Activated CD4-positive, alpha-beta T cell treated with anti-CD3 and anti-CD28 coated beads, Interleukin-2, Interleukin-4, amounts not matched to agents 100 ng/mL and 50 ng/mL, durations not matched to agents 16 hours and 8 hours (primary cell): Measurements from ENCODE around the gene ASB13.

Experiments
- DNase-seq: peaks from one replicate; pipeline ENCODE4 v3.0.0-alpha.2; 2020; ENCODE audit warnings: low spot score

Gene ASB13

GRCh38 chr10:5669604-5670003 is 3.2 kb upstream of the ASB13 start:
- DNase-seq, result no peak

GRCh38 chr10:5668429-5668828 is 2.0 kb upstream of the ASB13 start:
- no peak for DNase-seq

DNA sequence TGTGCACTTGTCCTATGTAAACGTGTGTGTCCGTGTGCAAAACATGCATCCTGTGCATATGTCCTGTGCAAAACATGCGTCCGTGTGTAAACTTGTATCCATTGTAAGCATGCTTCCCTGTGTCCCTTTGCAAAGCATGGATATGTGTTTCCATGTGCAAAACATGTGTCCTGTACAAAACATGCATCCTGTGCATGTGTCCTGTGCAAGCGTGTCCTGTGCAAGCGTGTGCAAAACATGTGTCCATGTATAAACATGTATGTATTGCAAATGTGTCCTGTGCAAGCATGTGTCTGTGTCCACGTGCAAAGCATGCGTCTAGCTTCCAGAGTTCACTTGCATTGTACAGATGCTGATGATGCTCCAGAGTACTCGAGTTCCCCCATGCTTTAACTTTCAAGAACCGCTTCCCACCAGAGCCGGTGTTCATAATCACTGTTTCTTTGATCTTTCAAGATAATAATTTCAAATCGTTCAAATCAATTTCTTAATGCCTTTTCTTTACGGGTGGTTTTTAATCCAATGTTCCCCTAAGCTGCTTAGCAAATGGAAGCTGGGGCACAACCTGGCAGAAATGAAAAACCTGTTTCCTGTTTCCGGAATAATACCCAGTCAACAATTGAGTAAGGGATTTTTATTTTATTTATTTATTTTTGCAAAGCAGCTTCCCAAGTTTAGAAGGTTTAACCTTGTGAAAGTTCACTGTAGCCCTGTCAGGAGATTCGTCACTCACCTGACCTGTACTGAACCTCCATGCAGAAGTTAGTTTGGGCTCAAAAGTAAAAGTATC is 641 bp upstream of the ASB13 start:
- DNase-seq, result no peak

DNA sequence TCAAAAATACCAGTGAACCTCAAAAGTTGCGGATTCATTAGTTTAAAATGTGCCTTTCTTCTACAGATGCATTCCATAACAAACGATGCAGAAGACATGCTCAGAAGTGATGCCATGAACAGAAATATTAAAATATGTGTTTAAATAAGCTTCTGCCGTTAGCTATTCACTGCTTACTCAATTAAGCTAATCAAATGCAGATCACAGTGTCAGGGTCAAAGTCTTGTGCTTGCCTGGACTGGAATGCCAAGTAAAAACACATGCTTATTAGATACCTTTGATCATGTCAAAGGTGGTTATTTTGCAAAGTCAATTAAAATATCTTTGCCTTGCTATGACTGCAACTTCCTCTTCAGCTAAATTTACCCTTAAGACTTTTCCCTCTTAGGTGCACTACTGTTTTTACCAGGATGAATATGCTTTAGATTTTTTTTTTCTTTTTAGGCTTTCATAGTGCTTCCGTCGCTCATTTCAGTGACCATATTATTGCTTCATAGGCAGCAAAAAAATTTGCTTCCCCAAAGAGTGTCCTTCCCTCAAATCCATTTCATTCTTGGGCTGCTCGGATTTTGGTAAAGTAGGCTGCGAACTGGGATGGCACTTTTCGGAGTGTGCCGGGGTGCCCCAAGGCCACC is 905 bp downstream of the ASB13 start:
- no peak for DNase-seq

GRCh38 chr10:5663692-5664427 is 2.5 kb downstream of the ASB13 start:
- DNase-seq, result no peak

DNA sequence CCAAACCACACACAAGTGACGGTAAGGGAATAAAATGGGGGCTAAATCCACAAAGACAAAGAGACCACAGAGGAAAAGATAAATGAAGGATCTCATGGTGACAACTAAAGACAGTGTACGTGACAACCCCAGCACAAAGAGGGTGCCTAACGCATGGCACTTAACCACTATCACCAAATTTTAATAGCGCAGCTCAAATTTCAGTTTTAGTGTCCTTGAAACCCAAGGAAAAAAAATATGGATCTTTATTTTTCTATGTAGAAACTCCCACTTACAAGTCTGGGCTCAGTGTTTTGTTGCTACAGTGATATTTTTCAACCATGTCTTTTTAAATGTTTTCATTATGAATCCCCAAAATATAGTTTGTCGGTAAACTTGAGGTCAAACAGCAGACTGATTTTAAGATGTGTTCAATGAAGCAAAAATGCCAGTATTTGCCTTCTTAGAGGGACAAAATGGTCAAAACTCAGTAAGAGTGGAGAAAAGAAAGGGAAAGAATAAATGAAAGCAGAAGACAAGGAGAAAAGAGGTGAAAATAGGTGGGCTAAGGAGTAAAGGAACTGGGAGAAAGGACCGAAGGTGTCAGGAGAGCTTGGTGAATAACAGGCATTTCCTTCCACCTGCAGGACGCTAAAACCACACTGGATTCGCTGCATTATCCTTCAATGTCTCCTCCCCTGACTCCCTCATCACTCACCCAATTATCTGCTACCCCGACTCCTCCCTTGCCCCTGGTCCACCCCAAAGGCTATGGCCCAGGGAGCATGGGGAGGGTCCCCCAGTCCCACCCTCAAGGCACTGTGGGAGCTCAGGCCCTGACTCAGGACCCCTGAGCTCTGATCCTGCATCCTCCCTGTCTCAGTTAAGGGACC is 3.5 kb downstream of the ASB13 start:
- no peak for DNase-seq

GRCh38 chr10:5661043-5661442 is 5.4 kb downstream of the ASB13 start:
- no peak for DNase-seq

GRCh38 chr10:5659702-5660528 is 6.5 kb downstream of the ASB13 start:
- no peak for DNase-seq

DNA sequence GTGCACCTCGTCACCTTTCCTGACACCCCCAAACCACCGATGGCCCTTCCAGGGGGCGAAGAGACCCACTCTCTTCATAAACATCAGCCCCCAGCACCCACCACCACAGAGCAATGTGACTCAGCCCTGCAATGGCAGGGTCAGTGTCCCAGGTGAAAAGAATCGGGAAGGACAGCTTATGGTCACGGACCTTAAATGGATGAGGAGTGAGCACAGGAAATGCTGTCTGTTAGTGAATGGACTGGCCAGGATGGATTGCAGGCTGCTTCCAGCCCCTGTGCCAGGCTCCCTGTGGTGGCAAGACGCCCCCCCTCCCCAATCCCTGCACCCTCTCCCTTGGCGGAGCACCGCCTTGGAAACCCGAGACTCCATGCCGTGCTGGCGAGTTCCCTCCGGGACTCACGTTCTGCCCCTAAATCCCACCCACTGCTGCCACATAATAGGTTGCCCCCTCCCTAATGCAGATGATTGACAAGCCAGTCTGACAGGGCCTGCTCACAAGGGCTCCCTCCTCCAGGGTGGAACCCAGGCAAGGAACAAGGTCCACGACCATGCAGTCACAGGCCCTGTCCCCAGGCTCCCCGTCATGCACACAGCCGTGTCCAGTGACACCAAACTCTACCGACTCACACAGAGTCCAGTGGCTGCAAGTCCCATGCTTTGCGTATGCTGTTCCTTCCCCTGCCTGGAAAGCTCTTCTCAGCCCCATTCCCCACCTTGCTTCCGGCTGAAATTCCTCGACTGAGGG is 7.3 kb downstream of the ASB13 start:
- DNase-seq, result no peak

DNA sequence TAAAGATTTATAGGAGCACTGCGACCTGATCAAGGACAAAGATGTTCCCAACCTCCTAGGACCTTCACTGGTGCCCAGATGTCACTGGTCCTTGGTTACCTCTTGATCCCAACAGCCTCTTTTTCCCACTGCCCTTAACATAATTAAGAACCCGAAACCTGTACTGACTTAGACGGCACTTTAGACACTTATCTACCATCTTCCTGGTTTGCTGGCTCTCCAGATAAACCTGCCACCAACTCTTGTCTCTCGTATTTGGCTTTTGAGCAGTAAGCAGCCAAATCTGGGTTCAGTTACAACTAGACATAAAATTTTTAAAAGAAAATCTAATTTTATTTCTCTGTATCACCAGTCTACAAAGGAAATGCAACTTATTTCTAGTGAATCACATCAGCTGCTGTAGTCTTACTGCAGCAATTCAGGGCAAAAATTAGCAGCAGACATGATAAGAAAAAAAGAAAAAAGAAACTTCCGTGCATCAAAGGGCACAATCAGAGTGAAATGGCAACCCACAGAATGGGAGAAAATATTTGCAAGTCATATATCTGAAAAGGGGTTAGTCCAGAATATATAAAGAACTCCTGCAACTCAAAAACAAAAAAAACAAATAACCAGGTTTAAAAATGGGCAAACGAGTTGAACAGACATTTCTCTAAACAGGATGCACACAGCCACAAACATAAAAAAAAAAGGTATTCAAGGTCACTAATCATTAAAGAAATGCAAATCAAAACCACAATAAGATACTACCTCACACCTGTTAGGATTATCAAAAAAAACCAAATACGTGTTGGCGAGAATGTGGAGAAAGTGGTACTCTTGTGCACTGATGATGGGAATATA is 9.4 kb downstream of the ASB13 start:
- no peak for DNase-seq

DNA sequence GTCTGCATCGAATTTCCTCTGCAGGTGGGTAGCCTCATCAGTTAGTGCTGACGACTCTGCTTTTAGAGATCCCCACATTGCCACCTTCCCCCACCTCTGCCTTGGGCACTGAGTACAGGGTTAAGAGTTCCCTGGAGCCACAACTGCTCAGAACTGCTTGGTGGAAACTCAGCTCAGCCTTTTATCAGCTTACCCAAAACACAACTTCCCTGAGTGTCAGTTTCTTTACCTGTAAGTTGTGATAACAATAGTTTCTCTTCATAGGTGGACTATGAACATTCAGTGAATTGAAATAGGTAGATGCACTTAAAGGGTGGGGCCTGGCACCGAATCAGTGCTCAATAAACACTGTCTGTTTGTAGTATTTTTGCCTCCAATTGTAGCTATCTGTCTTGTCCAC is 11.3 kb downstream of the ASB13 start:
- no peak for DNase-seq

DNA sequence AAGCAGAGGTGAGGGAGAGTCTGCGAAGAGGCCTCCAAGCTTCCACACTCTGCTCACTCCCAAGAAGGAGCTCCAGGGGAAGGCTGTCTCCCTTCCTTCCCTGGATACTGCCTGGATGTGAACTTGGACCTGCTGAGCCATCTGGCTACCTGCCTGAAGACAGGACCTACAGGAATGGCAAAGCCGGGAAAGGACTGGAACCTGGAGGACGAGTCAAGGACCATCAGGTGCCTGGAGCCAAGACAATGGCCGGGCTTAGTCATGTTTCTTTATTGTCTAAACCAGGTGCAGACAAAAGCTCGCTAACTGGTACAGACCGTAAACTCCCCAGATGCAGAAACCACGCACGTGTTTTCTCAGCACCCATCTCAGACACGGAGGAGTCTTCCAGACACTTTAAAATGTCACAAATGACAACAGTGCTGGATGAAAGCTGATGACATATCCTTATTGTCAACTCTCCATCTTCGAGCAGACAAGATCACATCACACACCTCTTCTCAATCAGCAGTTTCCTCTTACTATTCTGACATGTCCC is 12.1 kb downstream of the ASB13 start:
- DNase-seq, result no peak

DNA sequence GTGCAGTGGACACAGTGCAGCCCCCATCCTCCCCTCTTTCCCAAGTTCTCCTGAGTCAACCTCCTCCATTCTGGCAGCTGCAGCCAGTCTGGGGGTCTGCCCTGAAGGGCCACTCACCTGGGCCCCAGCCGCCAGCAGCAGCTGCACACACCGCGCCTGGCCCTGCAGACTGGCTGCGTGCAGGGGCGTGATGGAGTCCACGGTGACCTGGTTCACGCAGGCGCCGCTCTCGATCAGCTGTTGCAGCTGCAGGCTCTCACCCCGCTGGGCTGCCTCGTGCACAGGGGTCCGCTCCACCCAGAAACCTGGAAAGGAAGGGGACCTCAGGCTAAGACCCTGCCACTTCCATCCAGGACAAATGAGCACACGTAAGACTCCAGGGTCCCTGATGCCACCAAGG is 13.6 kb downstream of the ASB13 start:
- no peak for DNase-seq

DNA sequence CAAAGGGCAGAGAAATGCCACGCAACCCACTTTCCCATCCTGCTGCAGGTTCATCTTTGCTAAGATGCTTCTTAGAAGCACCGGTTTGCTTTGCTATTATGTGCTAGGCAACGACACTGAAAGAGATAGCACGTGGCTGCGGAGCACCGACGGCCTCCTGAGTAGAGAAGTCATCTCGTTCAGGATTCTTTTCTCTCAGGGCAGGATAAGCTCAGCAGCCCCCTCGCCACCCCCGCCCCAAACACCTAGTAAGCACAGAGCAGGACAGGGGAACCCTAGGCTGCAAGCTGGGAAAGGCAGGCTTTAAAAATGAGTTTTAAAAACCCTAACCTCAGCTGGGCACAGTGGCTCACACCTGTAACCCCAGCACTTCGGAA is 15.0 kb downstream of the ASB13 start:
- DNase-seq, result no peak

- no peak for DNase-seq
Observed at GRCh38 chr10:5650664-5651387, 15.6 kb downstream of the ASB13 start.

DNA sequence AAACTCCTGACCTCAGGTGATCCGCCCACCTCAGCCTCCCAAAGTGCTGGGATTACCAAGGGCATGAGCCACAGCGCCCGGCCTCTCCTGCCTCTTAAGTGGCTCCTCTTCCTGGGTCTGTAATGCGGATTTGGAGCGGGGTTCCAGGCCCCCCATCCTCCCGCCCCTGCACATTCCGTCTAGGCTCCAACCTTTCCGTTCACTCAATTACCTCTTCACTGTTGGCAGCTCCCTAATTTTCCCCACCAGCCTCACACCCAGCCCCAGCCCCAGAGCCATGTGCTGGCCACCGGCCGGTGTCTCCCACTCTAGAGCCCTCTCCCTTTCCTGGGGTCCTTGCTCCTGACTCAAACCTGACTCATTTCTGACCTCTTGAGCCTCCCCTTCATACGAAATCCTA is 16.6 kb downstream of the ASB13 start:
- no peak for DNase-seq

DNA sequence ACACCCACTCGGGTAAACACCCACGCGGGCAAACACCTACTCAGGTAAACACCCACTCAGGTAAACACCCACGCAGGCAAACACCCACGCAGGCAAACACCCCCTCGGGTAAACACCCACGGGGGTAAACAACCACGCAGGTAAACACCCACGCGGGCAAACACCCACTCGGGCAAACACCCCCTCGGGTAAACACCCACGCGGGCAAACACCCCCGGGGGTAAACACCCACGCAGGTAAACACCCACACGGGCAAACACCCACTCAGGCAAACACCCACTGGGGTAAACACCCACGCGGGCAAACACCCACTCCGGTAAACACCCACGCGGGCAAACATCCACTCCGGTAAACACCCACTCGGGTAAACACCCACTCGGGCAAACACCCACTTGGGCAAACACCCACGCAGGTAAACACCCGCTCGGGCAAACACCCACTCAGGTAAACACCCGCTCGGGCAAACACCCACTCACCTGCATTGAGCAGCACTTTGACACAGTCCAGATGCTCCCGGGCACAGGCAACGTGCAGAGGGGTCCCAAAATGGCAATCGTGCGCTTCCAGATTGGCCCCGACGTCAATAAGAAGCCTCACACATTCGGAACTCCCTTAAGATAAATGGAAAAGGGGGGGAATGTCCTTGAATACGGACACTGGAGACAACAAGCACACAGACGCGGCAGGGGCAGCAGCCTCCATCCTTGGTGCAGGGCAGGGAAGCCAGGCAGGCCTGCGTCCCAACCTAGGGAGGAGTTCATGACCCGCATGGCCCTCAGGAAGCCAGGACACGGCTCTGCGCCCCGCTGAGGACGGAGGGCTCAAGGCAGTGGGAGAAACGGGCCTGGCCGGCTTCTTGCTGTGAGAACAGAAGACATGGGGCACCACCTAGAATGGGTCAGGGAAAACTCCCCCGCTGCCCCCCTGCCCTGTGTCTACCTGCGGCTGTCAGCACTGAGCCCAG is 17.6 kb downstream of the ASB13 start:
- no peak for DNase-seq
